HG03354 (cell line): ENCODE results near the gene AP5Z1.

ENCODE experiments used
- ATAC-seq: cut with Tn5 transposase; IDR thresholded peaks from one replicate; pipeline ENCODE4 v1.9.1; 2021; ENCODE audit warnings: mild to moderate bottlenecking; ENCODE audit not compliant: unreplicated experiment, poor library complexity, severe bottlenecking

The AP5Z1 gene

GRCh38 chr7:4763091-4763793 is 12.2 kb upstream of the AP5Z1 start:
- ATAC-seq, result no peak

DNA sequence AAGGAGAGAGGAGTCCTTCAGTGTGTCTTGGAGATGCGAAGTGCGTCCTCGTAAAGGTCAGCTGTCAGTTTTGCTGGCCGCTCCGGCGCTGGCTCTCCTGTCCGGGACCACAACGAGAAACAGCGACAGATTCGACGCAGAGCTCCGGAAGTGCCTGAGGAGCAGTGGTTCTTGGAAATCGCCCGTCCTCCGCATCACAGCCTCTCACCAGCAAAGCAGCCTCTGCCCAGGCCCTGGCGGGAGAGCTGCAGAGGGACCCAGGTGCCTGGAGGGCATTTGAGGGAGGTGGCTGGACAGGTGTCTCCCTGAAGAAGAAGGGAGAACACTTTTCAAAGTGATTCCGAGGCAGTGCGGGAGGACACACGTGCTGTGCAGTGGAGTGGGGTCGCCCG is 11.6 kb upstream of the AP5Z1 start:
- ATAC-seq, result no peak

DNA sequence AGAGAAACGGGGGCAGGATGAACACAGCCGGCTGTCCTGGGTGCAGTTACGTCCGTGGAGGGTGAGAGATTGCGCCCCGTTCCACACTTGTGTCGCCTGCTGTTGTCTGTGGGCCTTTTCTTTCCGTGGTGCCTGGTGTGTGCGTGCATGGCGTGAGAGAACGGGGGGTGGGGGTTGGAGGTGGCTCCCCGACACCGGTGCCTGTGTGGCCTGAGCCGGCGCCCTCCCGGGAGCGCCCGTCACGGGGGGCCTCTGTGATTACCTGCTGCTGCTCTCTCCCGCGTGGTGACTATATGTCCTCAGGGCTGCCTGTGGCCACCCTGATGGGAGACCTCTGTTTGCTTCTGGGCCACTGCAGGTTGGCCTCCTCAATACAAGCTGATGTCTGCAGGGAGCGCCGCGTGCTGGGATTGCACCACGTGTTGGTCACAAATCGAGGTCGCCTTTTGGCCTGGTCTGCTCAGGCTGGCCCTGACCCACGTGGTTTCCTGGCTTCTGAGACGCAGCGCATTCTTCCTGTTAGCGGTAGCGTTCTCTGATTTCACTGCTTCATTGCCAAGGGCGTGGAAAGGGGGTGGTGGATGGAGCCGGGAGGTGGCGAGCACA is 10.9 kb upstream of the AP5Z1 start:
- no peak for ATAC-seq

- ATAC-seq, result no peak
Observed at GRCh38 chr7:4765776-4766490, 9.5 kb upstream of the AP5Z1 start.

- no peak for ATAC-seq
Observed at GRCh38 chr7:4766666-4767519, 8.5 kb upstream of the AP5Z1 start.

- no peak for ATAC-seq
Observed at GRCh38 chr7:4768597-4769569, 6.5 kb upstream of the AP5Z1 start.

DNA sequence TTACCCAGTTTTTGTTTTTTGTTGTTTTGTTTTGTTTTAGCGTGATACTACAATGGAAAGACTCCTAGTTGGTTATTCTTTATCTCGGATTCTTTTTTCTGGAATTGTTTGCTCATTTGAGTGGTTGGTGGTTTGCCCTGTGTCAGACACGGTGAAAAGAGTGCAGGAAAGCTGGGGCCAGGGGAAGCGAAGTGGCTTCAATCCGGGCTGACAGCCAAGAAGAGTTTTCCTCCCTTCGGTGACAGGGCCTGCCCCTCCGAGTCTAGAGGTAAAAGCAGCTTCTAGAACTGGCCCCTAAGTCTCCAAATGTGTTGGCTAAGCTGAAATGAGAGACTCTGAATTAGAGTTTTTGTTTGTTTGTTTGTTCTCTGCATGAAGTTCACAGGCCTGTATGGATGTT is 5.7 kb upstream of the AP5Z1 start:
- no peak for ATAC-seq

- no peak for ATAC-seq
Observed at GRCh38 chr7:4770886-4771285, 4.5 kb upstream of the AP5Z1 start.

DNA sequence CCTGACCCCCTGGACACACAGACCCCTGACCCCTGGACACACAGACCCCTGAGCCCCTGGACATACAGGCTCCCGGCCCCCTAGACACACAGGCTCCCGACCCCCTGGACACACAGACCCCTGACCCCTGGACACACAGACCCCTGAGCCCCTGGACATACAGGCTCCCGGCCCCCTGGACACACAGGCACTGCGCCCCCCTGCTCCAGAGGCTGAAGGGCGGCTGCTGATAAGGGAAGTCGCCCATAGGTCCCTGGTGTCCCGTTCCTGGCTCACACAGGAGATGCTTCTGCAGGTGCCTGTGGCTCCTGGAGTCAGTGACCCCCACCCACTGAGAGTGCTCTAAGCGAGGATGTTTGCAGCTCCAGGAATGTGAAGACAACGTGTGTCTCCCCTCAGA is 3.7 kb upstream of the AP5Z1 start:
- no peak for ATAC-seq

GRCh38 chr7:4772306-4772705 is 3.1 kb upstream of the AP5Z1 start:
- ATAC-seq, result no peak

- ATAC-seq, result no peak
Observed at GRCh38 chr7:4774007-4774406, 1.4 kb upstream of the AP5Z1 start.

GRCh38 chr7:4774658-4775249 is 669 bp upstream of the AP5Z1 start:
- peak; percentile 47 for ATAC-seq

DNA sequence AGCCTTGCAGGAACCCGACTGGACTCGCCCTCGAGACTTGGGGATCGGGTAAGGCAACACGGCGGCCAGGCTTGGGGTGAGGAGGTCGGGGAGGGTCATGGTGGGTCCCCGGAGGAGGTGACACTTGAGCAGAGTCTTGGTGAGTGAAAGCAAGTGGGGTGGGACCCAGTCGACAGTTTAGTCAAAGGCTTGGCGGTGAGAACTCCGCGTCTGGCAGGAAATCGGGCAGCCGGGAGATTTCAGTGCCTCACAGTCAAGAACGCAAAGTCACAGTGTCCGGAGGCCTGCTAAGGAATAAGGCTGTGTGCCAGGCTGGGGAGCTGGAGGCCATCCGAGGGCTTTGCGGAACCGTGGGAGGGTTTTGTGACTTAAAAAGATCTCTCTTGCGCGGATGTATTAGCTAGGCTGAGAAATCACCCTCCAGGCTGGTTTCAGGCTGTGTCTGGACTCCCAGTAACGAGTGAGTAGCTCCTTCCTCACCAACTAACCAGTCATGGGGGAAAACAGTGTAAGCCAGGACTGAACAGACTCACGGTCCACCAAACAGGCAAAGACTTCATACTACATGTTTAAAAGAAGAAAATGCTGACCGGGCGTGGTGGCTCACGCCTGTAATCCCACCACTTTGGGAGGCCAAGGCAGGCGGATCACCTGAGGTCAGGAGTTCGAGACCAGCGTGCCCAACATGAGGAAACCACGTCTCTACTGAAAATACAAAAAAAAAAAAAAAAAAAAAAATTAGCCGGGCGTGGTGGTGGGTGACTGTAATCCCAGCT is 613 bp downstream of the AP5Z1 start:
- ATAC-seq, result peak; percentile 11

GRCh38 chr7:4779118-4779517 is 3.7 kb downstream of the AP5Z1 start:
- no peak for ATAC-seq

DNA sequence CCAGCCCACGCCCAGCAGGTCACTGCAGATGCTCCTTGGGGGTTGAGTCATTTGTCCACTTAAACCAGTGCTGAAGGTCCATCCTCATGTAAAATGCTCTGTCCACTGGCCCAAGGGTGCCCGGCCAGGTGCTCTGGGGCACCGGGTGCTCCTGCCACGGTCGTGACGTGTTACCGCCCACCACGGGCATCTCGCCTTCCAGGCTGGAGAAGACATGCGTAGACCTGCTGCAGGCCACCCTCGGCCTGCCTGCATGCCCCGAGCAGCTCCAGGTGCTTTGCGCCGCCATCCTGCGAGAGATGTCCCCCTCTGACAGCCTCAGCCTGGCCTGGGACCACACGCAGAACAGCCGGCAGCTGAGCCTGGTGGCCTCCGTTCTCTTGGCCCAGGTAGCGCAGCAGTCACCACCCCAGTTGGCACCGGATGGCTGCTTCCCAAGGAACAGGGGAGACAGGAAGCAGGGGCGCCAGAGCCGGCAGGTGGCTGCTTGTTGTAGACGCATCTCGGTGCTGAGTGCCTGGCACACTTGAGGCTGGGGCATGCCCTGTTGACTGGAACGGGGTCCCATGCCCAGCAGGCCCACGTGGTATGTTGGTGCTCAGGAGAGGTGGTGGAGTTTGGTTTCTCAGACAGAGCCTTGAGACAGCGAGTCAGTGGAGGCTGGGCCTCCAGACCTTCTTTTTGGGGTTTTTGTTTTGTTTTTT is 6.1 kb downstream of the AP5Z1 start:
- no peak for ATAC-seq

DNA sequence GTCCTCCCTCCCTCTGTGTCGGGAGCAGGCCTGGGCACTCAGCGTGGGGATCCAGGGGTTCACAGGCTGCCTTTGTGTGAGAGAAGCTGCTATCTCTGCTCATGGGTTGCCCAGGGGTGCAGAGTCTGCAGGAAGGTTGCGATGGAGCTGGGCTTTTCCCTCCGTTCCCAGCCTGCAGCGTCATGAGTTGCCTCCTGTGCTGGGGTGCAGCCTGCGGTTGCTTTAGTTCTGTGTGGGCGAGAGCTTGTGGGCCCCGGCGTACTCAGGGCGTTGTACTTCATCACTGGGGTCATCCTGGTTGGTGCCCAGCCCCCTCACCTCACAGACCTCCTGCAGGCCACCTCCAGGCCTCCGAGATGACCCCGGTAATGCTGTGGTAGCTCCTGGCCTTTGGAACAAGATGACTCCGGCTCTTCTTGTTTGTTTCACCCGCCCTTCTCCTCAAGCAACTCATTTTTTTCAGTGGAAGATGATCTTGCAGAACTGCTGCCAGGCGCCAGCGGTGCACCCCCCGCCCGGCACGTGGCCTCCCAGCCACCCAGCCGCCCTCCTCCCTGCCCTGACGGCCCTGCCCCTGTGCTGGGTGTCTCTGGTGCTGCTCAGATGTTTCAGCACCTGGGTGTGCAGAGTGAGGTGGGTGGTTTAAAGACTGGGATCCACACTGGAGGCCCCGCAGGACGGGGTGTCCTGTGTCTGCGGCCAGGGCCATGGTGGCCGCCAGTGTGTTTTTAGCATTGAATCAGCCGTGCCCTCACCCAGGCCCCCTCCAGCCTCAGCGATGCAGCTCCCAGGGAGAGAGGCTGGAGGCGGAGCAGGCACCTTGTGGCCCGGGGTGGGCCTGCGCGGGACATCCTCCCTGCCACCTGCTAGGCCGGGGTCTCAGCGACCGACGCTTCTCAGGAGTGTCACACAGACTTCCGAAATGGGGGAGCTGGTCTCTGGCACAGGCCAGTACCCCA is 7.2 kb downstream of the AP5Z1 start:
- ATAC-seq, result no peak
